Natural killer cell (primary cell): ENCODE measurements around the gene GNAI2. TPM values are rescaled to one million over a fixed set of nuclear protein-coding genes. Genes with fewer than 3 reads are reported as not detected.

Source experiments
- ATAC-seq, 3 donors: fragments of 150-1000 bp in 2 of 3; fragments of 200-7000 bp in 1 of 3; cut with Tn5 transposase; 1 replicate in 1 of 3; 2 replicates in 2 of 3; pipeline ENCODE4 v1.10.0; 2021; ENCODE audit warnings: mild to moderate bottlenecking in 2 of 3, moderate library complexity in 2 of 3
- DNase-seq, 2 donors: peaks; one replicate each; pipeline versions ENCODE4 v3.0.0 to v3.0.0-alpha.2; 2013 to 2021; ENCODE audit warnings: mixed read lengths in 1 of 2
- H3K27ac ChIP-seq: one replicate; pipeline ENCODE4 v1.5.1; 2013; ENCODE audit warnings: mild to moderate bottlenecking, low read length
- H3K27me3 ChIP-seq: one replicate; pipeline ENCODE4 v1.6.1; 2013; ENCODE audit warnings: low read length; ENCODE audit not compliant: control insufficient read depth, insufficient read depth
- H3K36me3 ChIP-seq: one replicate; pipeline ENCODE4 v1.6.1; 2013; ENCODE audit warnings: low read length; ENCODE audit not compliant: control insufficient read depth, insufficient read depth
- H3K4me1 ChIP-seq: one replicate; pipeline ENCODE4 v1.6.1; 2013; ENCODE audit warnings: low read length; ENCODE audit not compliant: control insufficient read depth, insufficient read depth
- H3K4me3 ChIP-seq: one replicate; pipeline ENCODE4 v1.5.1; 2013; ENCODE audit warnings: low read length
- H3K9me3 ChIP-seq: one replicate; pipeline ENCODE4 v1.6.1; 2013; ENCODE audit warnings: low read length; ENCODE audit not compliant: control insufficient read depth, insufficient read depth
- H3K27ac Mint-ChIP-seq, 2 donors: one replicate each; pipeline ENCODE4 v1.8.0; 2022; ENCODE audit warnings: mild to moderate bottlenecking in 2 of 2, mixed read lengths in 2 of 2, moderate library complexity in 1 of 2
- H3K27me3 Mint-ChIP-seq, 2 donors: one replicate each; pipeline ENCODE4 v1.8.0; 2022; ENCODE audit warnings: low read depth in 2 of 2, mixed read lengths in 2 of 2
- H3K36me3 Mint-ChIP-seq: one replicate; pipeline ENCODE4 v1.8.0; 2022; ENCODE audit warnings: mixed read lengths
- H3K4me1 Mint-ChIP-seq, 2 donors: one replicate each; pipeline ENCODE4 v1.8.0; 2022; ENCODE audit warnings: mixed read lengths in 2 of 2
- H3K4me3 Mint-ChIP-seq: one replicate; pipeline ENCODE4 v1.8.0; 2022; ENCODE audit warnings: mild to moderate bottlenecking, moderate library complexity, mixed read lengths
- H3K9me3 Mint-ChIP-seq, 2 donors: one replicate each; pipeline ENCODE4 v1.8.0; 2022; ENCODE audit warnings: mixed read lengths in 2 of 2
- CTCF ChIP-seq: fragments of 200-600 bp; IDR thresholded peaks from one replicate; pipeline ENCODE4 v1.8.0; 2022; ENCODE audit warnings: antibody characterized with exemption
- WGBS: methylation state at CpG from one replicate; pipeline ENCODE4 v1.1.7; 2013; ENCODE audit warnings: missing lambda C conversion rate; ENCODE audit not compliant: insufficient coverage; 5-methylcytosine and 5-hydroxymethylcytosine counted together
- intact Hi-C: fragments of 100-400 bp; cut with micrococcal nuclease; formaldehyde crosslinking; loops from one replicate; pipeline ENCODE4 v1.14.2; 2022
- total RNA-seq, 4 donors: library from RNA; stranded (reverse); fragments of 120-200 nt in 1 of 4; gene quantifications; one replicate each; pipeline versions ENCODE4 v1.2.3 to v1.2.4, GENCODE V29; 2013 to 2022

Gene GNAI2
- total RNA-seq, 3 donors from 2014 or later (not counting 1 experiment from before 2014, with no cell fraction given), result 428 to 467 (median 447) TPM

DNA sequence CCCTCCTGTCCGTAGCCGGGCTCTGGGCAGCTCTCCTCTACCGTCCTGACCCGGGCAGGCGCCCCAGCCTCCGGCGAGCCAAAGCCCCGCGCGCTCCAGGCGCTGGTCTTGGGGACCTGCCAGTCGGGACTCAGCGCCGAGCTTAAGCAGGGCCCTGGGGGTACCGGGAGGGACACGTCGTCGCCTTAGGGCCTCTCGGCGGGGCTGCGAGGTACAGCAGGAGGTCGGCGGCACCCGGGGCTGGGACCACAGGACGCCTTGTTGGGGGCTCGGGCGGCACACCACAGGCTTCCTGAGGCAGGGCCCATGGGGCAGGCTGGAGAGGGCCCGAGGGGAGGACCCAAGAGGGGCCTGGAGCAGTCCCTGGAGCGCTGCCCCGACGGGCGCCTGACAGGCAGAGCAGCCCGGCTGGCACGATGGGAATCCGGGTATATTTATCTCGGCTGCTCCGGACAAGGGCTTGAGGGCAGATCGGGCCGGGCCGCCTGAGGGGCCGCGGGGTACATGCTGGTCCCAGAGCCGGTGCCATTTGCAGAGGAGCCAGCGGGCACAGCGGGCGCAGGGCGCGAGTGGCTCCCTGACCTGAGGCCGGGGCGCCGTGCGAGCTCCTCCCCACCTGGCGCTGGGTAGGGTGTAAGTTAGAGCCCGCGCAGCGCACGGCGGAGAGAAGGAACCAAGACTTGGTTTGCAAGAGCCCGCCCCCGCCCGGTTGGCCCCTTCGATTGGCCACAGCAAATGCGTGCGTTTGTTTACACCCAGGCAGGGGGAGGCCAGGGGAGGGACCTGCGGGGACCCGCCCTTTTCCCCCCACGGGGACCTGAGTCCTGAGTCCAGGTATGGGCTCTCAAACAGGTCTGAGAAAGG lies 30.4 kb upstream of the GNAI2 start:
- 1% methylated on average over 67 of the region's 67 CpGs for WGBS
- H3K27ac ChIP-seq, result no peak overlapping the region
- no peak overlapping the region for H3K4me3 ChIP-seq
- no peak for TF ChIP-seq CTCF
- Mint-ChIP-seq H3K9me3 (no peaks in the 10 kb centered on the region), H3K27me3 (peaks cover 11 to 45% of the 10 kb centered on the region in 2 donors), H3K4me1 (no peaks in the 10 kb centered on the region), H3K4me3 (peak overlapping the region; percentile 37), H3K27ac (no peak overlapping the region), H3K36me3 (no peaks in the 10 kb centered on the region)
- H3K9me3 ChIP-seq, result no peaks in the 10 kb centered on the region
- DNase-seq (peak in 1 of 2 donors; percentile 56), ATAC-seq (peak in 2 of 3 donors; percentile 34 to 62)
- no peaks in the 10 kb centered on the region for H3K36me3 ChIP-seq
- H3K4me1 ChIP-seq, result peaks cover 9% of the 10 kb centered on the region
- peaks cover 42% of the 10 kb centered on the region for H3K27me3 ChIP-seq
- intact Hi-C loops, result no loop called here

GRCh38 chr3:50207359-50208042 lies 28.5 kb upstream of the GNAI2 start:
- no peaks in the 10 kb centered on the region for H3K4me1 Mint-ChIP-seq
- no peak for ATAC-seq
- DNase-seq, result no peak
- no peak overlapping the region for H3K4me3 ChIP-seq
- no peak overlapping the region for H3K4me3 Mint-ChIP-seq
- H3K9me3 Mint-ChIP-seq, result no peaks in the 10 kb centered on the region
- H3K27ac ChIP-seq, result no peak overlapping the region
- H3K27ac Mint-ChIP-seq, result no peak overlapping the region
- no peaks in the 10 kb centered on the region for H3K36me3 Mint-ChIP-seq
- intact Hi-C loops, result no loop called here
- peaks cover 8 to 37% of the 10 kb centered on the region in 2 donors for H3K27me3 Mint-ChIP-seq
- no peaks in the 10 kb centered on the region for H3K36me3 ChIP-seq
- peaks cover 35% of the 10 kb centered on the region for H3K27me3 ChIP-seq
- peaks cover 9% of the 10 kb centered on the region for H3K4me1 ChIP-seq
- no peak for TF ChIP-seq CTCF
- 91% methylated on average over 17 of the region's 17 CpGs for WGBS
- H3K9me3 ChIP-seq, result no peaks in the 10 kb centered on the region

DNA sequence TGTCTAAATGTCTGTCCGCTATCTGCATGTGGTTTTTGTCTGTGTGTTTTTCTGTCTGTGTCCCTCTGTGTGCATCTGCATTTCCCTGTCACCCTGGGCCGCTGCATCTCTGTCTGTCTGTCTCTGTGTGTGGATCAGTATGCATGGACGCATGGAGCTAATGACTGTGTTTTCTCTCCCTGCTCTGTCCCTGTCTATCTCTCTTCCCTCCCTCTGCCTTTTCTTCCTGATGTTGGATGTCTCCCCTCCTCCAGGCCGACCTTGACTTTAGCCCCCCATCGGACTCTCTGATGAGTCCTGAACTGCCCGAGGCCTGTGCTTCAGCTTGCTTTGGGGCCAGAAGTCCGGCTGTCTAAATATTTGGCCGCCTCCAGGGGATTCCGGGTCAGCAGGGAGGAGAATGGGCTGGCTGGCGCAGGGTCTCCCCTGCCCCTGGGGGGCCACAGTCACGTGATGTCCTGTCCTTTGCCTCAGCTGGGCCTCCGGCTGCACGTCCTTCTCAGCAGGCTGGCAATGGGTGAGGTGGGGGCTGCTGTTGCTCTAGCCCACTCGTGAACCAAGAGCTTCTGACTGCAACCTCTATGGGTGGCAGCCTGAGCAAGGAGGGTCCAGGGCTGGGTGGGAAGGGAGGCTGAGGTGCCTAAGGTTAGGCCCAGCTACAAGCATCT lies 27.2 kb upstream of the GNAI2 start:
- H3K27me3 Mint-ChIP-seq, result peaks cover 0 to 27% of the 10 kb centered on the region in 2 donors
- intact Hi-C loops, result no loop called here
- no peaks in the 10 kb centered on the region for H3K9me3 Mint-ChIP-seq
- H3K4me1 Mint-ChIP-seq, result no peaks in the 10 kb centered on the region
- Histone ChIP-seq H3K9me3 (no peaks in the 10 kb centered on the region), H3K4me1 (peaks cover 9% of the 10 kb centered on the region), H3K27ac (no peak overlapping the region), H3K36me3 (no peaks in the 10 kb centered on the region), H3K27me3 (peaks cover 24% of the 10 kb centered on the region), H3K4me3 (no peak overlapping the region)
- no peak overlapping the region for H3K27ac Mint-ChIP-seq
- ATAC-seq (no peak), DNase-seq (no peak)
- no peaks in the 10 kb centered on the region for H3K36me3 Mint-ChIP-seq
- WGBS, result 85% methylated on average over 14 of the region's 14 CpGs
- TF ChIP-seq CTCF, result no peak
- no peak overlapping the region for H3K4me3 Mint-ChIP-seq
